Uterus (tissue), 2 donors: ENCODE results near the gene IRS2.

Source experiments
- POLR2A ChIP-seq, 2 donors: fragments of 450-650 bp; IDR thresholded peaks; one replicate each; pipeline ENCODE4 v1.6.1; 2016; ENCODE audit warnings: antibody characterized with exemption in 2 of 2, mild to moderate bottlenecking in 1 of 2, moderate library complexity in 1 of 2
- TF ChIP-seq, protein P1 (sequence below), 4 experiments: fragments of 200-600 bp in 2 of 4; fragments of 450-650 bp in 2 of 4; sonication (generic) in 2 of 4; IDR thresholded peaks; one replicate each; pipeline ENCODE4 v1.5.1; 2016 to 2019; ENCODE audit warnings: antibody characterized with exemption in 4 of 4, mild to moderate bottlenecking in 2 of 4, moderate library complexity in 1 of 4

DNA sequence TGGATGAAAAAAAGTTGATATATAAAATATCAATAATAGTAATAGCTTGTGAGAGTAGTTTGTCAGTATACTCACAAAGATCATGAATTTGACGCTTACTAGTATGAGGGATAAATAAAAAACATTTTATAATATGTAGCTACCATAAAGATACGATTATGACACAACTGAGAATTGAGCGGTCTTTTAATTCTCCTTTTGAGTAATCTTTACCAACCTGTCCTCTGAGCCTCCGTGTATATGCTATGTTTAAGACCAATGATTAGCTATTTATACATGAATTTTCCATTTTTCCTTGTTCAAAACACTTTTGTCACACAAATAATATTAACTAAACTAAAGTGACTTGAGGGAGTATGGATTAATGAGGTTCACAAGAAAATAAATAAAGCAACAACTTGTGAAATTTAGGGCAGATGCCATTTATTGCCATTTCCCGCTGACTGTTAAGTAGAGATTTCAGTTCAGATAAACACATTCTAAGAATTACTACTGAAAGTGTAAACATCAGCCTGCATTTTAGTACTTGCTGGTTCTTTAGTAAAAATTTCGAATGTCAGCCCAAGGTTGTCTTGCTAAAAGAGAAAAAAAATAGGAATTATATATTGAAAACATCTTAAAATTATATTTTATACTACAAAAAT is 6.2 kb upstream of the IRS2 start:
- TF ChIP-seq, protein P1, sequence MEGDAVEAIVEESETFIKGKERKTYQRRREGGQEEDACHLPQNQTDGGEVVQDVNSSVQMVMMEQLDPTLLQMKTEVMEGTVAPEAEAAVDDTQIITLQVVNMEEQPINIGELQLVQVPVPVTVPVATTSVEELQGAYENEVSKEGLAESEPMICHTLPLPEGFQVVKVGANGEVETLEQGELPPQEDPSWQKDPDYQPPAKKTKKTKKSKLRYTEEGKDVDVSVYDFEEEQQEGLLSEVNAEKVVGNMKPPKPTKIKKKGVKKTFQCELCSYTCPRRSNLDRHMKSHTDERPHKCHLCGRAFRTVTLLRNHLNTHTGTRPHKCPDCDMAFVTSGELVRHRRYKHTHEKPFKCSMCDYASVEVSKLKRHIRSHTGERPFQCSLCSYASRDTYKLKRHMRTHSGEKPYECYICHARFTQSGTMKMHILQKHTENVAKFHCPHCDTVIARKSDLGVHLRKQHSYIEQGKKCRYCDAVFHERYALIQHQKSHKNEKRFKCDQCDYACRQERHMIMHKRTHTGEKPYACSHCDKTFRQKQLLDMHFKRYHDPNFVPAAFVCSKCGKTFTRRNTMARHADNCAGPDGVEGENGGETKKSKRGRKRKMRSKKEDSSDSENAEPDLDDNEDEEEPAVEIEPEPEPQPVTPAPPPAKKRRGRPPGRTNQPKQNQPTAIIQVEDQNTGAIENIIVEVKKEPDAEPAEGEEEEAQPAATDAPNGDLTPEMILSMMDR (IDR thresholded peaks at IDR 0.05) = no peak
- TF ChIP-seq POLR2A (IDR thresholded peaks at IDR 0.05) = no peak
